Transverse colon (tissue), 3 donors: ENCODE measurements around the gene CCDC89.

Source experiments
- CTCF ChIP-seq, 5 experiments: fragments of 200-600 bp in 3 of 5; fragments of 450-650 bp in 2 of 5; sonication (generic) in 3 of 5; IDR thresholded peaks; 1 replicate in 2 of 5; 2 replicates in 3 of 5; pipeline ENCODE4 v1.5.1; 2016 to 2017; ENCODE audit warnings: antibody characterized with exemption in 5 of 5, inconsistent platforms in 3 of 5, mild to moderate bottlenecking in 2 of 5, moderate library complexity in 1 of 5
- POLR2A ChIP-seq: fragments of 450-650 bp; IDR thresholded peaks from one replicate; pipeline ENCODE4 v1.6.1; 2016; ENCODE audit warnings: antibody characterized with exemption, mild to moderate bottlenecking, moderate library complexity

- no peak for TF ChIP-seq POLR2A
- no peak for TF ChIP-seq CTCF (IDR thresholded peaks at IDR 0.05)
Observed at GRCh38 chr11:85661972-85662664, 23.9 kb downstream of the CCDC89 start.
